Measurements from ENCODE around the gene SPATA9. TPM values are rescaled to one million over a fixed set of nuclear protein-coding genes. Genes with fewer than 3 reads are reported as not detected.
"Not testable (repeated sequence)": the region's sequence is repeated elsewhere in the genome, so short reads cannot be mapped to it uniquely, and the experiment has no call there.

Gene SPATA9
- total RNA-seq, 1 donor from 2014 or later = 0.74 TPM

DNA sequence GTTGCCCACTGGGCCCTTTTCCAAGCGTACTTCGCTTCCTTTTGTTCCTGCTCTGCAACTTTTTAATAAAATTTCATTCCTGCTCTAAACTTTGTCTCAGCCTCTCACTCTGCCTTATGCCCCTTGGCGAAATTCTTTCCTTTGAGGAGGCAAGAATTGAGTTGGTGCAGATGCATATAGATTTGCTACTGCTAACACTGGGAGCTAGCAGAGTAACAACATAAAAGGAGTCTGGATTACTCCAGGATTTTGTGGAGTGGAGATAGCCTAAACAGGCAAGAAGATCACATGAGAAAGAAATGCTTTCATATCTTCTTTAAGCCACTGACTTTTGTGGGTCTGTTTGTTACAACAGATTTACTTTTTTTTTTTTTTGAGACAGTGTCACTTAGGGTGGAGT lies 49.1 kb downstream of the SPATA9 start:
- DNase-seq (ENCODE audit: low spot score in 2 of 2, unreplicated experiment in 2 of 2) = no peak
- H3K27ac Mint-ChIP-seq = no peak overlapping the region
- TF ChIP-seq, protein P1, sequence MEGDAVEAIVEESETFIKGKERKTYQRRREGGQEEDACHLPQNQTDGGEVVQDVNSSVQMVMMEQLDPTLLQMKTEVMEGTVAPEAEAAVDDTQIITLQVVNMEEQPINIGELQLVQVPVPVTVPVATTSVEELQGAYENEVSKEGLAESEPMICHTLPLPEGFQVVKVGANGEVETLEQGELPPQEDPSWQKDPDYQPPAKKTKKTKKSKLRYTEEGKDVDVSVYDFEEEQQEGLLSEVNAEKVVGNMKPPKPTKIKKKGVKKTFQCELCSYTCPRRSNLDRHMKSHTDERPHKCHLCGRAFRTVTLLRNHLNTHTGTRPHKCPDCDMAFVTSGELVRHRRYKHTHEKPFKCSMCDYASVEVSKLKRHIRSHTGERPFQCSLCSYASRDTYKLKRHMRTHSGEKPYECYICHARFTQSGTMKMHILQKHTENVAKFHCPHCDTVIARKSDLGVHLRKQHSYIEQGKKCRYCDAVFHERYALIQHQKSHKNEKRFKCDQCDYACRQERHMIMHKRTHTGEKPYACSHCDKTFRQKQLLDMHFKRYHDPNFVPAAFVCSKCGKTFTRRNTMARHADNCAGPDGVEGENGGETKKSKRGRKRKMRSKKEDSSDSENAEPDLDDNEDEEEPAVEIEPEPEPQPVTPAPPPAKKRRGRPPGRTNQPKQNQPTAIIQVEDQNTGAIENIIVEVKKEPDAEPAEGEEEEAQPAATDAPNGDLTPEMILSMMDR (IDR thresholded peaks at IDR 0.05; ENCODE audit: unreplicated experiment) = no peak
- no peaks in the 10 kb centered on the region for H3K36me3 Mint-ChIP-seq
- H3K4me1 Mint-ChIP-seq = no peaks in the 10 kb centered on the region
- peaks cover 2% of the 10 kb centered on the region for H3K27me3 Mint-ChIP-seq (ENCODE audit: low read depth)
- H3K9me3 Mint-ChIP-seq = peaks cover 4% of the 10 kb centered on the region
- no peak overlapping the region for H3K4me3 Mint-ChIP-seq

DNA sequence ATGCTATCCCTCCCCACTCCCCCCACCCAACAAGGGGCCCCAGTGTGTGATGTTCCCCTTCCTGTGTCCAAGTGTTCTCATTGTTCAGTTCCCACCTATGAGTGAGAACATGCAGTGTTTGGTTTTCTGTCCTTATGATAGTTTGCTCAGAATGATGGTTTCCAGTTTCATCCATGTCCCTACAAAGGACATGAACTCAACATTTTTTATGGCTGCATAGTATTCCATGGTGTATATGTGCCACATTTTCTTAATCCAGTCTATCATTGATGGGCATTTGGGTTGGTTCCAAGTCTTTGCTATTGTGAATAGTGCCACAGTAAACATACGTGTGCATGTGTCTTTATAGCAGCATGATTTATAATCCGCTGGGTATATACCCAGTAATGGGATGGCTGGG lies 49.8 kb downstream of the SPATA9 start:
- not testable (repeated sequence) for H3K9me3 Mint-ChIP-seq; H3K4me3 Mint-ChIP-seq; DNase-seq (ENCODE audit: low spot score in 2 of 2, unreplicated experiment in 2 of 2); H3K4me1 Mint-ChIP-seq; H3K27ac Mint-ChIP-seq; H3K36me3 Mint-ChIP-seq; H3K27me3 Mint-ChIP-seq (ENCODE audit: low read depth)

DNA sequence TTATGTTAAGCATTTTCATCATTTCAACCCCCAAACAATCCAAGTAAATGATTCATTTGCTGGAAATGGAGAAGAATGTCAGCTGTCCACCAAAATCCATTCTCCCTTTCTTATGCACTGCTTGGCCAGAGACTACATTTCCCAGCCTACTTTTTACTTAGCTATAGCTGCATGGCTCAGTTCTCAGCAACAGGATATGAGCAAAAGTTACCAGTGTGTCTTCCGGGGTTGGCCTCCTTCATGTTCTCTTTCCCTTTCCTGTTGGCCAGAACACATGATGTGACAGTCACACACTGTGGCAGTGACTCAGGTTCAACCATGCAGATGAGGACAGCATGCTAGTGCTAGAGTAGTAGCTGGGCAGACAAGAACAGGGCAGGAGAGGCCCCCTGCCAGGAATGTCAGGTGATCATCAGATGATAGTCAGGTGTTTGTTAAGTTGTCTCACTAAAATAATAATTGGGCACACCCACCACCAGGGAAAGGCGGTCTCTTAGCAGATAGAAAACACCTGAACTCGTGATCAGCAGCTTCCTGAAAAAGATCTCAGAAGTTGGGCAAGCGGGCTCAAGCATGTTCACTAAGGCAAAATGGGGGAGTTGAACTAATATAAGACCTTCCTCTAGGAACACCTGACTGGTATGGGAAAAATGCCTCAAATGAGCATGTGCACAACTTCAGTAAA lies 50.7 kb downstream of the SPATA9 start:
- Mint-ChIP-seq H3K4me1 (no peaks in the 10 kb centered on the region), H3K27ac (no peak overlapping the region), H3K9me3 (peaks cover 4% of the 10 kb centered on the region), H3K27me3 (ENCODE audit: low read depth) (peaks cover 3% of the 10 kb centered on the region), H3K4me3 (no peak overlapping the region), H3K36me3 (no peaks in the 10 kb centered on the region)
- DNase-seq (ENCODE audit: low spot score in 2 of 2, unreplicated experiment in 2 of 2) = no peak
- TF ChIP-seq, protein P1 (IDR thresholded peaks at IDR 0.05; ENCODE audit: unreplicated experiment) = no peak

DNA sequence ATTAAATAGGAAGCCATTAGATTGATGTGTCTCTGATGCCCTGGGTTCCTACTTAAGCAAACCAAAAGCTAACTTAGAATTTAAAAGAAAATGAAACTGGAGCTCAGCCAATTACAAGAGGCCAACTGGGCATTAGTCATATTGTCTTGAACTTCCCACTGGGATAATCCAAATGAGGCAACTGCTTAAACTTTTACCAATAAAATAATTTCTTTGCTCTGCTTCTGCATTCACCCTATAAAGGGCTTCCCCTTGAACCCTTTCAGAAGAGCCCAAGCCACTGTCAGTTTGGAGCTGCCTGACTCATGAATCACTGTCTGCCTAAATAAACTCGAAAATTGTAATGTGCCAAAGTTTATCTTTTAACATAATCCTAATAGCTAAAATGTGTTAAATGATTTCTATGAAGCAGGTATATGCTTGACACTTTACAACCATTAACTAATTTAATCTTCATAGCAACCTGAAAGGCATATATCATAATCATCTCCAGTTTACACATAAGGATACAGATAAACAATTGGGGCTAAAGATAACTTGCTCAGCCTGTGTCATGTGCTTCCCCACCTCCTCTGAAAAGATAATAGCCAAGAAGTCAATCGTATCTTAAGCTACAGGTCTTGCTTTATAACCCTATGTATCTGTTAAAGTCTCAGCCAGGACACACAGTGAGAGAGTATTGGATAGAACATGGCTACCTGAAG lies 51.4 kb downstream of the SPATA9 start:
- Mint-ChIP-seq H3K4me3 (no peak overlapping the region), H3K36me3 (no peaks in the 10 kb centered on the region), H3K4me1 (no peaks in the 10 kb centered on the region), H3K27ac (no peak overlapping the region), H3K9me3 (peaks cover 4% of the 10 kb centered on the region), H3K27me3 (ENCODE audit: low read depth) (peaks cover 5% of the 10 kb centered on the region)
- no peak for DNase-seq (ENCODE audit: low spot score in 2 of 2, unreplicated experiment in 2 of 2)
- TF ChIP-seq, protein P1 (IDR thresholded peaks at IDR 0.05; ENCODE audit: unreplicated experiment) = no peak

DNA sequence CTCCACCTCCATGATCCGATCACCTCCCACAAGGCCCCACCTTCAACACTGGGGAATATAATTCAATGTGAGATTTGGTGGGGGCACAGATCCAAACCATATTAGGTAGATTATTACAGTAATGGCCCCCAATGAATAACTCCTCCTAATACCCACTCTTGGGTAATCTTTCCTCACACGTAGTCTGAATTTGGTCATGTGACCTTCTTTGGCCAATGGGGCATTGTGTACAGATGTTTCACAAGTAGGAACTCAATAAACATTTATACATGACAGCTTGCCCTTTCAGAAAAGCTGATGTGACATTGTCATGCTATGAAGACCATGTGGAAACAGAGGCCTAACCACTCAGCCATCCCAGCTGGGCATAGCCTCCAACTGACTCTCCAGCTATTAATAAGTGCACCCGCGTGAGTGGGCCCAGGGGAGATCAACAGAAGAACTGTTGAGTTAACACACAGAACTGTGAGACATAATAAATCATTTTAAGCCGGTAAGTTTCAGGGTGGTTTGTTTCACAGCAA lies 52.3 kb downstream of the SPATA9 start:
- no peak for DNase-seq (ENCODE audit: low spot score in 2 of 2, unreplicated experiment in 2 of 2)
- H3K27me3 Mint-ChIP-seq (ENCODE audit: low read depth) = peaks cover 11% of the 10 kb centered on the region
- H3K36me3 Mint-ChIP-seq = no peaks in the 10 kb centered on the region
- peaks cover 4% of the 10 kb centered on the region for H3K9me3 Mint-ChIP-seq
- no peak overlapping the region for H3K27ac Mint-ChIP-seq
- TF ChIP-seq, protein P1 (IDR thresholded peaks at IDR 0.05; ENCODE audit: unreplicated experiment) = no peak
- H3K4me3 Mint-ChIP-seq = no peak overlapping the region
- no peaks in the 10 kb centered on the region for H3K4me1 Mint-ChIP-seq

DNA sequence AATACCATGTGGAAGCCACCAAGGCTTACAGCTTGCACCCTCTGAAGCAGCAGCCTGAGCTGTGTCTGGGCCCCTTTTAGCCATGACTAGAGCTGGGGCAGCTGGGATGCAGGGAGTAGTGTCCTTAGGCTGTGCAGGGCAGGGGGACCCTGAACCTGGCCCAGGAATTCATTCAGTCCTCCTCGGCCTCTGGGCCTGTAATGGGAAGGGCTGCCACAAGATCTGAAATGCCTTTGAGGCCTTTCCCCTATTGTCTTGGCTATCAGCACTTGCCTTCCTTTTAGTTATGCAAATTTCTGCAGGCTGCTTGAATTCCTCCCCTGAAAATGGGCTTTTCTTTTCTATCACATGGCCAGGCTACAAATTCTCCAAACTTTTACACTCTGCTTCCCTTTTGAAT lies 53.9 kb downstream of the SPATA9 start:
- Mint-ChIP-seq H3K27me3 (ENCODE audit: low read depth) (peaks cover 21% of the 10 kb centered on the region), H3K4me3 (no peak overlapping the region), H3K9me3 (peaks cover 4% of the 10 kb centered on the region), H3K36me3 (no peaks in the 10 kb centered on the region), H3K27ac (no peak overlapping the region), H3K4me1 (no peaks in the 10 kb centered on the region)
- TF ChIP-seq, protein P1 (IDR thresholded peaks at IDR 0.05; ENCODE audit: unreplicated experiment) = no peak
- DNase-seq (ENCODE audit: low spot score in 2 of 2, unreplicated experiment in 2 of 2) = no peak

Data from mesothelial cell of epicardium (in vitro differentiated cells).